HG03103 (cell line): ENCODE results near the gene ASB18.

Experiments
- ATAC-seq: cut with Tn5 transposase; IDR thresholded peaks from one replicate; pipeline ENCODE4 v1.9.1; 2021; ENCODE audit warnings: low read depth; ENCODE audit not compliant: unreplicated experiment

The ASB18 gene

DNA sequence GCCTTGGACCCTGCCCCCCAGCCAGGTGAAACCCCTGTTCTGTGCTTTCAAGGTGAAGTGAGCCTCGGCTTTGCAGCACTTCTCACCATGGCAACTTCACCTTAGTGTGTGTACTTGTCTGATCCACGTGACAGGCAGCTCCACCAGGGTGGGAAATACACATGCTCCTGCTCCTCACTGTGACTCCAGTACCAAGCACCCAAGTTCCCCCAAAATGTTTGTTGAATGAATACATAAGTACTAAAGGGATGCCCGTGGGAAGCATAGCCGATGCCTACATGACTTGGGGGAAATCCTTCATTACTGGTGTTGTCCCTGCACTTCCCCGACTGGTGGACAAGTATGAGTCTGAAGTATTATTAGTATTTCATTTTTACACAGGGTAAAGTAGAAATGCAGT, 54.2 kb downstream of the ASB18 start:
- no peak for ATAC-seq

DNA sequence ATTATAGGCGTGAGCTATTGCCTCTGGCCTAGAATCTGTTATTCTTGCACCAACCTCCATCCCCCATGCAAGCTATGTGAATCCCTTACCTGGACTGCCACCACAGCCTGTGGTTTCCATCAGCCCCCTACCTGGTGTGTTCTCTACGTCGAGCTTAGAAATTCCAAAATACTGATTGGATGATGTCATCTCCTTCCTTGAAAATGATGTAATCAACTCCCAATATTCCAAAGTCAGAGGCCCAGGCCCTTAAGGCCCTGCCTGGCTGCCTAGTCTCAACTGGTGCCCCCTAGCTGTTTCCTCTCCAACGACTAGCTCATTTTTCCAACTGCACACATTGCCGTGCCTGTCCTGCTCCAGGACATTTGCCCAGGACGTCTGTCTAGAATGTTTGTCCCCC, 54.7 kb downstream of the ASB18 start:
- ATAC-seq: no peak

DNA sequence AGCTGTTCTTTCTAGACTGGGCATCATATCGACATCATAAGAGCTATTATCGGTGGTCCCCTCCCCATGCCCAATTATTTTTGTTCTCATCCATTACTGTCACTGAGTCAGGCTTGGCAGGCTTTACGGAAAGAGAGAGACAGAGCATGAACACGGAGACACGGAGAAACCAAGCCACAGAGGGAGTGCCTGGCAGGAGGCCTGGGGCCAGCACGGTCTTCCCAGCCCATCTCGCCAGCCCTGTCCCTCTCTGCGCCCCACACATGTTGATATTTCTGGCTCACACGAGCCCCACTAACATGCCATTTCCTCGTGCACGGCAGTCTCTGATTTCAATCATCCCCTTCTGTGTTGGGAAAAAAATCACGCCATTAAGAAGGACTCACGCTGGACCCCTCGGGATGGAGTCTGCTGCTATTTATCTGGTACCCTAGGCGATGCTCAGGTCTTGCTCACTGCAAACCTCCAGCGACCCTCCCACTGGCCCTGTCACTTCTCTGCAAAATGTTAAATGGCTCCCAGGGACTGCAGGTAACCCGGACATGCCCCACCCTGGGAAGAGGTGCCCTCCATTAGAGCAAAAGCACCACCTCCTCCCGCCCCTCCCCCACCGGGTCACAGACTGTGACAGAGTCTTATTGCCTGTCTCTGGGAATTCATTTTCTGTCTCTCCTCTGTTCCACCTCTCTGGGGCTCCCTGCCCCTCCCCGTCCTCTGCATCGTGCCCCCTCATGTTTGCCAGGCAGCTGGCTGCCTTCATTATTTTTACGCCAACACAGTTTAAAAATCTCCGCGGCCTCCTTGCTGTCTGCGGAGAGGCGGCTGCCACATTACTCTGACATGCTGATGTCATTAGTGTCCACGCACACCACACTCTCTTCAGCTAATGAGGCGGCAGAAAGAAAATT, 55.9 kb downstream of the ASB18 start:
- no peak for ATAC-seq

DNA sequence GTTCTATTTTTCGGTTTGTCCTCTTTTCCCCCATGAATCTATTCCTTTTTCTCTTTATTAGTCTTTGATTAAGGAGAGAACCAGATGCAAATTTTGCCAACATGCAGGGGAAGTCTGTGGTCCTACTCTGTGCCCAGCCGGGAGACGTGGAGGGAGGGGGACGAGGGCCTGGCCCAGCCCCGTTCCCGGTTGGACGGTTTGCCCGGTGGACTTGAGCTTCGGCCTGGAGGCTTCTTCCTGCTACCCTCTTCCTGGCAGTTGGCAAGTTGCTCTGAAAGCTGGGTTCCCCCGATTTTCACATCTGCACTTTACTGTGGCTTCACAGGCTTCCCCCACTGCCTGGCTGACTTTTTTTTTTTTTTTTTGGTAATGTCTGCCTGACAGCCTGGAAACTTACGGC, 56.7 kb downstream of the ASB18 start:
- no peak for ATAC-seq

DNA sequence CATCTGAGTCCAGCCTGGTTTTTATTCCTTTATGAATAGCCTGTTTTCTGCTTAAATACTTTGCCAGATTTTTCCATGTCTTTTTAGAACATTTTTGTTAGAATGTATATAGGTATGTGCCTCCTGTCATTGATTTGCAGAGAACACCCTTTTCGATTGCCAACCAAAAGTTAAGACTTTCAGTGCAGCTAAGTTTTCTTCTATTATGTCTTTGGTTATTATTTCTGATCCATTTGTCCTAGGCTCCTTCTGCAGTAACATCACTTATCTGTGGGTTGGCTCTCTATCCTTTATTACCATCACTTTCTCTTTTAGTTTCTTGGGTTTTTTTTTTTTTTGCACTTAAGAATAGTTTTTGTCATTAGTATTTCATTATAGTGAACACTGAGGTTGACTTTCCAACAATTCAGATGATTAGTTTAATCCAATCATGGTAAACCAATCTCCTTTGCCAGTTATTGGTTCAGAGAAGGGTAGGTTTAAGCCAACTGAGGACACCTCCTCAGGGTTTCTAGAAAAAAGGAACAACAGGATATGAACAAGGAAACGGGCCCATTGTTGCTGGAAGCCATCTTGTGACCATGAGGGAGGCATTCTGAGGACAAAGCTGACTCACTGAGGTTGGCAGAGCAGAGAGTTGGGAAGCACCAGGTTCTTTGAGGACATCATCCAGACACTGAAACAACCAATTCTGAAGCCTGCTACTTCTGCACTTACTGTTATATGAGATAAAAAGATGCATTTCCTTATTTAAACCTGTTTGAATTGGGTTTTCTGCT, 58.1 kb downstream of the ASB18 start:
- ATAC-seq: no peak

DNA sequence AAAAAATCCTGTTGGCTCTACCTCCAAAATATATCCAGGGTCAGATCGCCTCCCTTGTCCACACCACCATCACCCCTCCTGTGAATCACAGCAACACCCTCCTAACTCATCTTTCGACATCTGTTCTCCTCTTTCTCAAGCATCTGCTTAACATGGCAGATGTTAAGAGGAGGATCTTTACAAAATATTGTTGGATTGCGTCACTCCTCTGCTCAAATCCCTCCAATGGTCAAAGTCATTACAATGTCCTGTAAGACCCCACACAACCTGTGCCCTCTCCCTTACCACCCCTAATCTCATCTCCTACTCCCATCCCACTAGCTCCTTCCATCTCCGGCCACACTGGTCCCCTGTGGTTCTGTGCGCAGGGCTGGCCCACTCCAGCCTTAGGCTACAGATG, 59.3 kb downstream of the ASB18 start:
- no peak for ATAC-seq

DNA sequence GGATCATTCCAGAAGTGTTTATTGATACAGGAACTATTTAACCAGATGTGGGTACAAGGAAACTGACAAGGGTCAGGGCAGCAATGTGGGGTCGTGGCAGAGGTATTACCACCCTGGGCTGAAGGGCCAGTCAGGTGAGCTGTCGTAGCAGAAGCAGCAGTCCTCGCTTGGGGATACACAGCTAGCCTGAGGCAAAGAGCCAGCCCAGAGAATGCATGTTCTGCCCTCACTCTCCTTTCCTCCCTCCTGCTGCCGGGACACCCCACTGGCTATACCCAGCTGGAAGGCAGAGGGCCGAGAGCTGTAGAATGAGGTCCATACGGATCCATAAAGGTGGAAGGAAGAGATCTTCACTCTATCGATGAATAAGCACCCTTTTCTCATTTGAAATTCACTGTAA, 63.8 kb downstream of the ASB18 start:
- no peak for ATAC-seq

DNA sequence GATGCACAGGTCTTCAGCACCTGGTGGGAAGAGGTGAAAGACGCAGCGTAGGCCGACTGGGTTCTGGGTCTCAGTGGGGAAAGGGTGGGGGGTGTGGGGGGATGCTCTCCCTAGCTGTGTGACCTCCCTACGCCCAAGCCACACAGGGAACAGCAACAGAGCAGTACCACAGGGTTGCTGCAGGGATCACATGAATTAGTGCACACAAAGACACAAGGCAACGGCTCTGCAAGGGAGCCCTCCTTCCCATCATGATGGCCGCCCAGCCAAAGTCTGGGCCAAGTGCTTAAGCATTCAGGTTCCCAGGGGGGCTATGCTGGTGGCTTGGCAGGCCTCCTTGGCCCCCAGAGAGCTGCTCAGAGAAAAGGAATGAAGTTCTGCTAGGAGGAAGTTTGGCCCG, 67.8 kb downstream of the ASB18 start:
- no peak for ATAC-seq

DNA sequence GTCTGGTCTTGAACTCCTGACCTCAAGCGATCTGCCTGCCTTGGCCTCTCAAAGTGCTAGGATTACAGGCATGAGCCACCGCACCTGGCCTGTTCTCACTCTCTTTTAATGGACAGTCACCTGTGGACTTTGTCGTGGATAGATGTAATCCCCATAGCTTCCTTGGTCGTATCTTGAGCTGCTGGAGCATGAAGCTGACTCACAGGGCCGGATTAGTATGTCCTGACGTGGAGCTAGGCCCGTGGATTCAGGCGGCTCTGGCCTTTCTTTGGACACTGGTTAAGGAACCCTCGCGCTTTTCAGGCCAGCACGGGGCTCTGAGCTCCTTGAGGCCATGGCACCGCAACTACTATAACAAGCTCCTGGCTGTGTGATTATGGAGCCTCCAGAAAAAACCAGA, 68.5 kb downstream of the ASB18 start:
- no peak for ATAC-seq

DNA sequence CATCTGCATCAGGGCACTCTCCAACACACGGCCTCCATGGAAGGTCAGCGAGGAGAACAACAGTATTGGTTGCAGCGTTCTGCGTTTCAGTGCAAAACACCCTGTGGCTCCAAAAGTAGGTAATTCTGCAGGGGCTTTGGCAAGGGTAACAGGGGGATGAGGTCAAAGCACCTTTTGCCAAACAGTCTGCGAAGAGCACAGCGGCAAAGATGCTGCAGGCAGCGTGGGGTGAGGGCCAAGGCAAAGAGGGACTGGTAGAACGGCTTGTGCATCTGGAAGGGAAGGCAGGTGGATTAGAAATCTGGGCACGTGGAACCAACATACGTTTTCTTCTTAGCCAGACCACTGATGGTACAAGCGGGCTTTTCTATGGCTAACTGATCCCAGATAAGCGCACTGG, 69.4 kb downstream of the ASB18 start:
- no peak for ATAC-seq

DNA sequence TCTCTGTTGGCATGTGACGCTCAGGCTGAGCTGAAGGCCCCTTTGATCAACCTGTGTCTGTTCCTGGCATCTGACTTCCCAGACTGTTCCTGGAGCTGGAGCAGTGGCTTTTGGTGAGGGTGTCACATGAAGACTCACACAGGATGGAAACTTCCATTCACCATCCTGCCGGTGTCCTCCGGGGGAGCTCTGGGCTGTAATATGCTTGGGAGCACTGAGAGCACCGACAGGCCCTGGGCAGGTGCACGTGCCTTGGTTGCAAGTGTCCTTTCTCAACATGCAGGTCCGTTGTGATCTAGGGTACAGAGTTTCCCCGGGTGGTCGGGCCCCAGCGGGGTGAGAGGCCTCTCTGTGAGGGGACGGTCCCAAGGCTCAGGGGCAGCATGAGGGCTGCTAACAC, 71.2 kb downstream of the ASB18 start:
- ATAC-seq: no peak

DNA sequence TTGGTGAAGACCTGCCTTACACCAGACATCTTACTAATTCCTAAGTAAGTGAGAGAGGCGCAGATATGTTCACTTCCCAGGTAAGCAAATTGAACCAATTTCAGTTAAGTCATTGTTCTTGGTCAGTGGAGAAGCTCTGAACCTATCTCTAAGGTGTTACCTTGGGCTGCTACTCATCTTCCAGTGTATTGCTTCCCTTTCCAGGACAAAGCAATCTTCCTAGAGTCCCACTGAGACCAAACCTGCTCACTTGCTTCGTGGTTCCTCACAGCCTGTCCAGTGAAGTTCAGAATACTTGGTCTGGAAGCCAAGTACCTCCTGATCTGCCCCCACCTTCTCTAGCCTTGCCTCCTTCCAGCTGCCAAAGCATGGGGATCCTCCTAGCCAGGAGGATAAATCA, 73.5 kb downstream of the ASB18 start:
- no peak for ATAC-seq

DNA sequence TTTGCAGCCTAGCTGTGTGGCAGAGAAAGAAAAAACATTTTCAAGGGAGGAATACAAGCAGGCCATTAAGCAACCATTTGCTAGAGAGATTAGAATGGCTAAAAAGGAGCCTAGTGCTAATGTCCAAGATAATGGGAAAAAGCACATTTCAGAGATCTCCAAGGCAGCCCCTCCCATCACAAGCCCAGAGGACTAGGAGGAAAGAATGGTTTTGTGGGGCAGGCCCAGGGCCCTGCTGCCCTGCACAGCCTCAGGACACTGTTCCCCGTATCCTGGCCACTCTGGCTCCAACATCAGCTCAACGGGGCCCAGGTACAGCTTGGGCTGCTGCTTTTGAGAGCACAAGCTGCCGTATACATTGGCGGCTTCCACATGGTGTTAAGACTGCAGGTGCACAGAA, 79.5 kb downstream of the ASB18 start:
- no peak for ATAC-seq

DNA sequence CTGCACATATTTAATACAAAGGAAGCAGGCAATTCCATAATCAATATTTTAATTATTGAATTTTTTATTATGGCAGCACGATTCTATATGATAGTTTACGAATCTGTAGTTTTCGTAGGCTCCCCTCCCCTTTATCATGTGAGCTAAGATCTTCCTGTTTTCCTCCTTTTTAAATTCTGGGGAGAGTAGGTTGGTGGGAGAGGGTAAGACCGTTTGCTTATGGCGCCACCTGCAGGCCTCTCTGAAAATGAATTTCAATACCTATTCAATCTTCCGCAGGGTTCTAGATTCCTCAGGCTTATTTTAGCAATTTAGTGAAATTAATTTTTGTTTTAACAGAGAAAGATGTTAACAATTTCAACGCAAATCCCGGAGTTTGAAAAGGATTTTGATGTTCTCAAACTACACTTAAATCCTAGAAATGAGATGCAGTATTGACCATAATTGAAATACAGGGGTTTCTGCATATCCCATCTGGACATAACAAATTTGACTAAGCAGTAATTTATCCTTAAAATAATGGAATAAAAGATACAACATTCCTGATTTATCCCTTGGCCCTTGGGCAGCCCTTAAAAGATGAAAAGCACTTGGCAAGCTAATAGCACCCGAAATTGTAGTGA, 83.3 kb downstream of the ASB18 start:
- ATAC-seq: no peak

DNA sequence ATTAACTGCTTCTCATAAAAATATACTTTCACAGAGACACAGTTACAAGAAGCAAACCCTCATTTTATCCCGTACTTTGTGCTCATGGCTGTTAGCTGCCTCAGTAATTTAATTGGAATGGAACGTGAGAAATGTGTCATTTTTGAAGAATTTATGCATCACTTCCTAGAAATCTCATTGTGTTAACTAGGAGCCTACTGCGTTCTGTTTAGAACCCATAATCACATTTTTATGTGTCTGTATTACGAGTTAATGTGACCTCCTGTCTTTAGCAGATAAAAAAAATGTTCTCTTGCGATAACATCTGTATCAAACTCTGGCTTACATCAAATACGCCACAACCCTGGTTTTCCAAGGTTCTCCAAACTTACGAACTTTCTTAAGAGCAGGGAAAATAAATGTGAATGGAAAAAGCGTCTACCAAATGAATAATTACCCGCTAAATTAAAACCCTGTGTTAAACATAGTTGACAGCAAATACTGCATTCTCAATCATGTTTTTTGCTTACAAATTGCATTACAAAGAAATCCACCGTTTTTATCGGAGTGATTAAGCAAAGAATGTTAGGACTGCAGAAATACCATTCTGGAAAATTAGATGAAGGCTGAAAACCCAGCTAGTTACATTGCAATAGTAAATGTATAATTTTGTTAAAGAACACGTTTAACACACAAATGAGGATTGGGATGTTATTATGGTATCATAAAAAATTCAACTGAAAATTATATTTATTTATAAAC, 84.0 kb downstream of the ASB18 start:
- ATAC-seq: no peak

DNA sequence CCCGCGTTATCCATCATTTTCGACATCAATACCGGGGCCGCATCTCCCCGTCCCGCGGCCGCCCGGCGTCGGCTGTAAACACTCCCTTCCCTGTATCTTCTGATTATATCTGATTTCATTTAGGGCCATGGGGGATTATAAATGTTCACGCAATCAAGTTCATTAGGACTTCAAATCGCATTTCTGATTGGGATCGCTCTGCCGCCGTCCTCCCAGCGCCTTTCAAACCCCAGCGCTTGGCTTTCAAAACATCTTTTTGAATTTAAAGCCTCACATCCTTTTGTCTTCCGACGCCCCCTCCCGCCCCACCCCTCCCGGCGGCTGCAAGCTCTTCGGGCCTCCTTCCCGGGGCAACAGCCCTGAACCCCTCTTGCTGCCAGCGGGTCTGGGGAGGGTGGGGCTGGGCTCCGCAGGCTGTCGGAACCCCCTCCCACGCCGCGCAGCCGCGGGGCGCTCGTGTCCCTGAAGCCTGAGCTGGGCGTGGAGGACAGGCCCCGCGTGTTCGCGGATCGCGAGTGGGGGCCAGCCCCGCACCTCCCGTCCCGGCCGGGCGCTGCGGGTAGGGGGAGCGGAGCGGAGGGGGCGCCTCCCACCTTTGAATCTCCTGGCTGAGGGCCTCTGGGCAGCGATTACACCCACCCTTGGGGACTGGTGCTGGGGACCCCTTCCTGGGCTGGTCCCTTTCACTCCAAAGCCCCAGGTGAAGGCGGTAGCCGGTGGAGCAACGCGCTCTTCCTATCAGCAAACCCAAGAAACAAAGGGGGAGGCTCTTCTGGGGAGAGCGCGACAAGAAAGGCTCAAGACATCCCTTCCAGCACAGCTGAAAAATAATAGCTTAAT, 84.8 kb downstream of the ASB18 start:
- no peak for ATAC-seq

DNA sequence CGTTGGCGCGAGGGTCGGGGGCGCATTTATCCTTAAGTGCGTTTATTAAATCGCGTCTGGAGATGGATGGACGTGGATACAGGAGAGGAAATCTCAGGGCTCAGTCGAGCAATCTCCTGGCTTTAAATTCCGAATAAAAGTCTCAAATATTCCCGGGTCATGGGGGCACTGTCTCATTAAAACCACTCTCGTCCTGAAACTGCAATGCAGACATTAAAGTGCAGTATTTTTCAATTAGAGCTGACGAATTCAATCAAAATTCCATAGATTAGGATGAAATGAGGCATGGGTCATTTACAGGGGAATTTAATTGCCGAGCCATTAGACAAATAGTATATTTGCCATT, 85.3 kb downstream of the ASB18 start:
- ATAC-seq: no peak

DNA sequence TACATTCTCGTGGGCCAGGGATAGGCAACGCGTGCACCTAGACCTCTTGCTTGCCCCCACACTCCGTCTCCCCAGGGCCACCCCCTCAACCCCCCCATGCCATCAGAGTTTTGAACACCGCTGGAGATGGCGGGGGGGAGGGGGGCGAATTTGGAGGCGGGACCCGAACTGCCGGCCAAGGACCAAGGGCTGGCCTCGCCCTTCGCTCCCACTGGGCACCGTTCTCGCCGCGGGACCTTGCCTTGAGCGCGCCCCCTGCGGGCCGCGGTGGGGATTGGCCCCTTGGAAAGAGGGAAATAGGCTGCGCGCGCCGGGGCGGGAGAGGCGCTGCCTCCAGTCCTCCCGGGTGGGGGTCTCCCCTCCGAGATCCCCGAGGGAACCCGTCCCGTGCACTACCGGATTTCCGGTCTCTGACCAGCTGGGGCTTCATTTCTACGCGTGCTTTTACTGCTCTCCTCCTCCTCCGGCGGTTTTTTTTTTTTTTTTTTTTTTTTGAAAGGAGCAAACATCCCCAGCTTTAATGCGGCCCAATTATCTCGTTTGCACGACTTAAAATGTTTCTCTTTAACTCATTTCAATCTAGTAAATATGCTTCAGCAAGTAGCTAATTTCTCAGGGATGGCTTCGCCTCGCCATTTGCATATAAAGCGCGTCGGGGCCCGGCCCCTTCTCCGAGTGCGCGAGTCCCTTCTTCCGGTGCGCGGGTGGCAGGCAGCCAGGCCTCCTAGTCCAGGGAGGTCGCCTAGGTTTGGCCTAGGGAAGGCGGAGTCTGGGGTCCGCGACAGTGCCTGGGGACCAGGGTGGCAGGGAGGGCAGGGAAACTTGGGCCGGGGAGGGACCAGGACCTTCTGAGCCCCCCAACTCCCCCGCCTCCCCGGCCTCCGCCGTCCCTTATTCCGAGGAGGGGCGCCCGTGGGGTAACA, 86.0 kb downstream of the ASB18 start:
- no peak for ATAC-seq

DNA sequence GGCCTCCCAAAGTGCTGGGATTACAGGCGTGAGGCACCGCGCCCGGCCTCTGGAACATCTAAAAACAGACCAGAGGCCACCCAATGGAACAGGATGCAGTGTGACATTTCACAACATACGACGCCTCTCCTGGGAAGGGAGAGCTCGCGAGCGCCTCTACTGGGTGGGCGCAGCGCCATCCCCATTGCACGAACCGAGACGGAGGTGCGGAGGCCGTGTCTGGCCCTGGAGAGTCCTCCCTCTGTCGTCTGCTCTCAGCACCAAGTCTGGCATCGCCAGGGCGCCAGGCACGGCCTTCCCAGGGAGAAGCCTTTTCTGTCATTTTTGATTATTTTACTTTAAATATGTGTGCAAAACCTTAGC, 86.6 kb downstream of the ASB18 start:
- ATAC-seq: no peak
